Measurements from ENCODE around the gene DBT. TPM values are rescaled to one million over a fixed set of nuclear protein-coding genes. Genes with fewer than 3 reads are reported as not detected.

The DBT gene
- total and polyA plus RNA-seq, 2 of the 8 experiments (the other 6 are each of a cell fraction or from before 2014, with no cell fraction given), result 3.3 to 24.6 TPM

DNA sequence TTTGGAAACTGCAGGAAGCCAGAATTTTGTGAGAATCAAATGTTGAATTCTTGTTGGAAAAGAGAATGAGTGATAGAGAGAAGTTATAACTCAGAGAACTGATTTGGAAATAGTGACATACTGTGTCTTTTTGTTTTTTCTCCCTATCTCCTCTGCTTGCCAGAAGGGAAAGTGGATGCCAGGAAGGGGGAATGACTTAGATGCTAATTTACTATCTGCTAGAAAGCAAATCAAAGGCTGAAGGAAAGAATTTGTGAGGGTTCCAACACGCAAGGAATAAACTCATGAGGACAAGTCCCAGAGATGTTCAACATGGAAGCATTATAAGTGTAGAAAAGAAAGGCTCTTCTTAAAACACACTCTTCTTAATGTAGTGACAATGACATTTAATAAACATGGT, 51.0 kb downstream of the DBT start (continued):
- TF ChIP-seq, protein P1, sequence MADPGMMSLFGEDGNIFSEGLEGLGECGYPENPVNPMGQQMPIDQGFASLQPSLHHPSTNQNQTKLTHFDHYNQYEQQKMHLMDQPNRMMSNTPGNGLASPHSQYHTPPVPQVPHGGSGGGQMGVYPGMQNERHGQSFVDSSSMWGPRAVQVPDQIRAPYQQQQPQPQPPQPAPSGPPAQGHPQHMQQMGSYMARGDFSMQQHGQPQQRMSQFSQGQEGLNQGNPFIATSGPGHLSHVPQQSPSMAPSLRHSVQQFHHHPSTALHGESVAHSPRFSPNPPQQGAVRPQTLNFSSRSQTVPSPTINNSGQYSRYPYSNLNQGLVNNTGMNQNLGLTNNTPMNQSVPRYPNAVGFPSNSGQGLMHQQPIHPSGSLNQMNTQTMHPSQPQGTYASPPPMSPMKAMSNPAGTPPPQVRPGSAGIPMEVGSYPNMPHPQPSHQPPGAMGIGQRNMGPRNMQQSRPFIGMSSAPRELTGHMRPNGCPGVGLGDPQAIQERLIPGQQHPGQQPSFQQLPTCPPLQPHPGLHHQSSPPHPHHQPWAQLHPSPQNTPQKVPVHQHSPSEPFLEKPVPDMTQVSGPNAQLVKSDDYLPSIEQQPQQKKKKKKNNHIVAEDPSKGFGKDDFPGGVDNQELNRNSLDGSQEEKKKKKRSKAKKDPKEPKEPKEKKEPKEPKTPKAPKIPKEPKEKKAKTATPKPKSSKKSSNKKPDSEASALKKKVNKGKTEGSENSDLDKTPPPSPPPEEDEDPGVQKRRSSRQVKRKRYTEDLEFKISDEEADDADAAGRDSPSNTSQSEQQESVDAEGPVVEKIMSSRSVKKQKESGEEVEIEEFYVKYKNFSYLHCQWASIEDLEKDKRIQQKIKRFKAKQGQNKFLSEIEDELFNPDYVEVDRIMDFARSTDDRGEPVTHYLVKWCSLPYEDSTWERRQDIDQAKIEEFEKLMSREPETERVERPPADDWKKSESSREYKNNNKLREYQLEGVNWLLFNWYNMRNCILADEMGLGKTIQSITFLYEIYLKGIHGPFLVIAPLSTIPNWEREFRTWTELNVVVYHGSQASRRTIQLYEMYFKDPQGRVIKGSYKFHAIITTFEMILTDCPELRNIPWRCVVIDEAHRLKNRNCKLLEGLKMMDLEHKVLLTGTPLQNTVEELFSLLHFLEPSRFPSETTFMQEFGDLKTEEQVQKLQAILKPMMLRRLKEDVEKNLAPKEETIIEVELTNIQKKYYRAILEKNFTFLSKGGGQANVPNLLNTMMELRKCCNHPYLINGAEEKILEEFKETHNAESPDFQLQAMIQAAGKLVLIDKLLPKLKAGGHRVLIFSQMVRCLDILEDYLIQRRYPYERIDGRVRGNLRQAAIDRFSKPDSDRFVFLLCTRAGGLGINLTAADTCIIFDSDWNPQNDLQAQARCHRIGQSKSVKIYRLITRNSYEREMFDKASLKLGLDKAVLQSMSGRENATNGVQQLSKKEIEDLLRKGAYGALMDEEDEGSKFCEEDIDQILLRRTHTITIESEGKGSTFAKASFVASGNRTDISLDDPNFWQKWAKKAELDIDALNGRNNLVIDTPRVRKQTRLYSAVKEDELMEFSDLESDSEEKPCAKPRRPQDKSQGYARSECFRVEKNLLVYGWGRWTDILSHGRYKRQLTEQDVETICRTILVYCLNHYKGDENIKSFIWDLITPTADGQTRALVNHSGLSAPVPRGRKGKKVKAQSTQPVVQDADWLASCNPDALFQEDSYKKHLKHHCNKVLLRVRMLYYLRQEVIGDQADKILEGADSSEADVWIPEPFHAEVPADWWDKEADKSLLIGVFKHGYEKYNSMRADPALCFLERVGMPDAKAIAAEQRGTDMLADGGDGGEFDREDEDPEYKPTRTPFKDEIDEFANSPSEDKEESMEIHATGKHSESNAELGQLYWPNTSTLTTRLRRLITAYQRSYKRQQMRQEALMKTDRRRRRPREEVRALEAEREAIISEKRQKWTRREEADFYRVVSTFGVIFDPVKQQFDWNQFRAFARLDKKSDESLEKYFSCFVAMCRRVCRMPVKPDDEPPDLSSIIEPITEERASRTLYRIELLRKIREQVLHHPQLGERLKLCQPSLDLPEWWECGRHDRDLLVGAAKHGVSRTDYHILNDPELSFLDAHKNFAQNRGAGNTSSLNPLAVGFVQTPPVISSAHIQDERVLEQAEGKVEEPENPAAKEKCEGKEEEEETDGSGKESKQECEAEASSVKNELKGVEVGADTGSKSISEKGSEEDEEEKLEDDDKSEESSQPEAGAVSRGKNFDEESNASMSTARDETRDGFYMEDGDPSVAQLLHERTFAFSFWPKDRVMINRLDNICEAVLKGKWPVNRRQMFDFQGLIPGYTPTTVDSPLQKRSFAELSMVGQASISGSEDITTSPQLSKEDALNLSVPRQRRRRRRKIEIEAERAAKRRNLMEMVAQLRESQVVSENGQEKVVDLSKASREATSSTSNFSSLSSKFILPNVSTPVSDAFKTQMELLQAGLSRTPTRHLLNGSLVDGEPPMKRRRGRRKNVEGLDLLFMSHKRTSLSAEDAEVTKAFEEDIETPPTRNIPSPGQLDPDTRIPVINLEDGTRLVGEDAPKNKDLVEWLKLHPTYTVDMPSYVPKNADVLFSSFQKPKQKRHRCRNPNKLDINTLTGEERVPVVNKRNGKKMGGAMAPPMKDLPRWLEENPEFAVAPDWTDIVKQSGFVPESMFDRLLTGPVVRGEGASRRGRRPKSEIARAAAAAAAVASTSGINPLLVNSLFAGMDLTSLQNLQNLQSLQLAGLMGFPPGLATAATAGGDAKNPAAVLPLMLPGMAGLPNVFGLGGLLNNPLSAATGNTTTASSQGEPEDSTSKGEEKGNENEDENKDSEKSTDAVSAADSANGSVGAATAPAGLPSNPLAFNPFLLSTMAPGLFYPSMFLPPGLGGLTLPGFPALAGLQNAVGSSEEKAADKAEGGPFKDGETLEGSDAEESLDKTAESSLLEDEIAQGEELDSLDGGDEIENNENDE (IDR thresholded peaks at IDR 0.05; ENCODE audit: insufficient replicate concordance, low read length), result no peak
- TF ChIP-seq TBP (IDR thresholded peaks at IDR 0.05; ENCODE audit: low read depth, low read length) (no peak), SRF (IDR thresholded peaks at IDR 0.05; ENCODE audit: low read depth, low read length) (no peak), SIRT6 (IDR thresholded peaks at IDR 0.05; ENCODE audit: low read length) (no peak), POLR2A (IDR thresholded peaks at IDR 0.05; ENCODE audit: control extremely low read depth in 1 of 2, low read depth in 2 of 2, low read length in 2 of 2) (no peak), TEAD4 (IDR thresholded peaks at IDR 0.05; ENCODE audit: low read depth, low read length) (no peak), SIN3A (conservative IDR thresholded peaks at IDR 0.05 in 1 of 2, IDR thresholded peaks at IDR 0.05 in 1 of 2; ENCODE audit: low read depth in 1 of 2, low read length in 2 of 2) (no peak), EZH2 (IDR thresholded peaks at IDR 0.05; ENCODE audit: low read depth, low read length, severe bottlenecking) (no peak), POLR2AphosphoS5 (IDR thresholded peaks at IDR 0.05; ENCODE audit: low read depth, low read length) (no peak), PHF8 (conservative IDR thresholded peaks at IDR 0.05; ENCODE audit: low read depth, low read length) (no peak), GTF2F1 (IDR thresholded peaks at IDR 0.05; ENCODE audit: borderline replicate concordance, low read depth, low read length) (no peak), TAF1 (IDR thresholded peaks at IDR 0.05; ENCODE audit: low read depth, low read length) (no peak), EGR1 (IDR thresholded peaks at IDR 0.05; ENCODE audit: borderline replicate concordance, low read depth, low read length) (no peak)

All from H1 (cell line).